Sigmoid colon (tissue), 4 donors: ENCODE data around the gene TTYH3.

Experiments
- POLR2A ChIP-seq, 2 donors: fragments of 450-650 bp; IDR thresholded peaks; one replicate each; pipeline ENCODE4 v1.6.1; 2016; ENCODE audit warnings: antibody characterized with exemption in 2 of 2, mild to moderate bottlenecking in 2 of 2, moderate library complexity in 2 of 2
- POLR2AphosphoS5 ChIP-seq, 4 donors: sonication (generic); formaldehyde crosslinking; IDR thresholded peaks; one replicate each; pipeline ENCODE4 v1.6.1; 2017; ENCODE audit warnings: antibody characterized with exemption in 4 of 4

DNA sequence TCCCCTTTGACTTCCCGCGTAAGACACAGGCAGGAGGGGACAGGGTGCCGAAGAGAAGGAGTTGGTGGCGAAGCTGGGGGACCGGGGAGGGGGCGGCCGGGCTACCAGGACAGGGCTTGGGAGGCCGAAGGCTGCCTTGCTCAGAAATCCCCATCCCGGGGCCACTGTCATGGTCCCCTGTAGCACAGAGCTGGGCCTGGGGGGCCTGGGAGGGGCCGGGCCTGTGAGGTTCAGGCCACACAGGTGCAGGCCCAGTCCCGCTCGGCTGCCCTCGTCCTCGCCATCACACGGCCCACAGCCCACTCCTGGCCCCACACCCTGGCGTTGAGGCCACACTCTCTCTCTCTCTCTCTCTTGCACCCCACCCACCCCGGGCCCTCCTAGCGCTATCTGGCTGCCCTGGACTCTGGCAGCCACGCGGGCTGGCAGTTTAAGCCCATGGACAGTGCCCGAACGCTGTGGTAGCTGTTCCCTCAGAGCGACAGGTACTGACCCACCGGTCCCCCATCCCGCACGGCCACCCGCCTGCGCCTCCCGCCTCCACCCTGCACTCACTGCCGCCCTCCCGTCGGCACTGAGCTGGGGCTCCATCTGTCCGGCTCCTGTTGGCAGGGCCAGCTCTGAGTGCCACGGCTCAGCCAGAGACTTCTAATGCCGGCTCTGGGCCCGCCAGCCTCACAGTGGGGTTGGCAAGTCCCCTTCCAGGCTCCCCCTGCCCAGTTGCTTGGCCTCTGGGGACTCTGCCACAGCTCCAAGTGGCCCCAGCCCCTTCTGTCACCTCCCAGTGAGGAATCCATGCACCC lies 28.0 kb downstream of the TTYH3 start:
- no peak for TF ChIP-seq POLR2A (IDR thresholded peaks at IDR 0.05)
- TF ChIP-seq POLR2AphosphoS5 (IDR thresholded peaks at IDR 0.05), result no peak
